K562 (cell line): Measurements from ENCODE around the gene SNCG. TPM values are rescaled to one million over a fixed set of nuclear protein-coding genes. Genes with fewer than 3 reads are reported as not detected.

Experiments used
- ASH1L ChIP-seq: fragments of 450-650 bp; IDR thresholded peaks from 2 replicates; pipeline ENCODE4 v1.6.1; 2018; ENCODE audit warnings: borderline replicate concordance, mild to moderate bottlenecking, low read depth; ENCODE audit not compliant: partially characterized antibody
- CHD2 ChIP-seq: IDR thresholded peaks from 2 replicates; pipeline ENCODE4 v1.6.1; 2011; ENCODE audit warnings: low read depth, low read length
- ETV6 ChIP-seq, 3 experiments: fragments of 150-350 bp in 1 of 3; sonication (generic) in 1 of 3; formaldehyde crosslinking in 1 of 3; IDR thresholded peaks; 2 replicates each; pipeline versions ENCODE4 v1.6.1 to v1.8.0; 2014 to 2022; ENCODE audit warnings: borderline replicate concordance in 2 of 3, low read depth in 2 of 3, antibody characterized with exemption in 1 of 3, low read length in 1 of 3, mild to moderate bottlenecking in 1 of 3, missing genetic modification reagents in 1 of 3
- GABPB1 ChIP-seq: sonication (generic); formaldehyde crosslinking; IDR thresholded peaks from 2 replicates; pipeline ENCODE4 v1.8.0; 2022; ENCODE audit warnings: mild to moderate bottlenecking, missing genetic modification reagents
- MYBL2 ChIP-seq, 2 experiments: fragments of 450-650 bp in 1 of 2; sonication (generic) in 1 of 2; formaldehyde crosslinking in 1 of 2; IDR thresholded peaks; 2 replicates each; pipeline versions ENCODE4 v1.6.1 to v1.8.1; 2017 to 2022; ENCODE audit warnings: borderline replicate concordance in 1 of 2, inconsistent platforms in 1 of 2, low read depth in 1 of 2, mild to moderate bottlenecking in 1 of 2, missing genetic modification reagents in 1 of 2, moderate library complexity in 1 of 2
- PCBP1 ChIP-seq: fragments of 200-400 bp; formaldehyde crosslinking; IDR thresholded peaks from 2 replicates; pipeline ENCODE4 v1.6.1; 2018; ENCODE audit warnings: mild to moderate bottlenecking, low read depth, low read length; ENCODE audit not compliant: poor library complexity, severe bottlenecking
- RHOXF2B ChIP-seq: fragments of 250-450 bp; sonication (Bioruptor Pico); conservative IDR thresholded peaks from 2 replicates; pipeline ENCODE4 v1.5.1; 2021
- SMARCA5 ChIP-seq: fragments of 450-650 bp; IDR thresholded peaks from 2 replicates; pipeline ENCODE4 v1.6.1; 2016
- ZC3H4 ChIP-seq: sonication (generic); formaldehyde crosslinking; IDR thresholded peaks from 2 replicates; pipeline ENCODE4 v1.9.0; 2021; ENCODE audit warnings: missing genetic modification reagents, borderline replicate concordance
- ZNF133 ChIP-seq: fragments of 250-450 bp; sonication (Bioruptor Pico); IDR thresholded peaks from 2 replicates; pipeline ENCODE4 v1.4.0; 2020; ENCODE audit warnings: mild to moderate bottlenecking
- ZNF24 ChIP-seq: fragments of 450-650 bp; IDR thresholded peaks from 2 replicates; pipeline ENCODE4 v1.6.1; 2016
- ZNF436 ChIP-seq: fragments of 250-450, 450-650 bp; sonication (Bioruptor Pico); formaldehyde crosslinking; IDR thresholded peaks from 2 replicates; pipeline ENCODE4 v1.7.0; 2020; ENCODE audit warnings: mild to moderate bottlenecking
- polyA plus RNA-seq, 8 experiments: library from polyadenylated mRNA; depleted of rRNA in 4 of 8; stranded (reverse) in 5 of 8; unstranded in 3 of 8; fragments of >200 nt; fragmentation: Nextera tagmentation in 2 of 8; fragmentation: Illumina TruSeq in 1 of 8; extraction: Ambion mirVana in 2 of 8; extraction: Trizol in 1 of 8; gene quantifications; 2 replicates each; pipeline versions ENCODE4 v1.2.1 to v1.2.3, GENCODE V29; 2011 to 2014; ENCODE audit warnings: inconsistent platforms in 1 of 8, missing spikeins in 1 of 8
- total RNA-seq, 7 experiments: library from RNA; depleted of rRNA in 6 of 7; stranded (reverse); fragments of >200 nt in 6 of 7; fragmentation: Illumina TruSeq in 2 of 7; extraction: Trizol in 2 of 7; gene quantifications; 2 replicates each; pipeline versions ENCODE4 v1.2.1 to v1.2.3, GENCODE V29; 2011 to 2021; ENCODE audit warnings: low replicate concordance in 1 of 7
- TF ChIP-seq, protein P1 (sequence below): fragments of 250-450 bp; sonication (Bioruptor Pico); IDR thresholded peaks from 2 replicates; pipeline ENCODE4 v1.8.0; 2021; ENCODE audit warnings: borderline replicate concordance, mild to moderate bottlenecking, moderate library complexity; ENCODE audit not compliant: poor library complexity, severe bottlenecking
- TF ChIP-seq, protein P2 (sequence below): fragments of 250-450 bp; sonication (Bioruptor Pico); IDR thresholded peaks from 2 replicates; pipeline ENCODE4 v1.4.0; 2020; ENCODE audit warnings: mild to moderate bottlenecking, moderate library complexity, borderline replicate concordance
- TF ChIP-seq, protein P3 (sequence below), 3 experiments: fragments of 200-800 bp in 1 of 3; sonication (Bioruptor generic) in 1 of 3; sonication (generic) in 1 of 3; formaldehyde crosslinking in 1 of 3; IDR thresholded peaks; 2 replicates each; pipeline versions ENCODE4 v1.6.1 to v1.8.0; 2016 to 2022; ENCODE audit warnings: mild to moderate bottlenecking in 2 of 3, missing compliant biosample characterization in 2 of 3, missing genetic modification characterization in 2 of 3, missing genetic modification reagents in 1 of 3

SNCG gene
- total and polyA plus RNA-seq, 9 of the 15 experiments (the other 6 are each of a cell fraction or from before 2014, with no cell fraction given): 9.8 to 146 (median 93.6) TPM

DNA sequence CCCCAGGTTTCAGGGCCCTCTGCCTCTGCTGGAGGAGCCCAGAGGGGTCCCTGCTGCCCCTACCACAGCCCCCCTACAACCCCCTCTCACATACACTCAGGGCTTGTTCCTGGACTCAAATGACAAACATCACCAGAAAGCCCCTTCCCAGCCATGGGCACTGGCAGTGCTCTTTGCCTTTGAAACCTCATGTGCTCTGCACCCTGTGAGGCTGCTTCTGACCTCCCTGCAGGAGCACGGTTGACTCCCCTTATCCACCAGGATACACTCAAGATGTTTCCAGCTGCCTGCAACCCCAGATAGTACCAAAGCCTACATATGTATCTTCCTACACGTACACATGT lies 6.4 kb downstream of the SNCG start (continued):
- no peak for TF ChIP-seq MYBL2 (IDR thresholded peaks at IDR 0.05; ENCODE audit: low read depth)
- no peak for TF ChIP-seq MYBL2 (CRISPR knock-in tag; IDR thresholded peaks at IDR 0.05; ENCODE audit: borderline replicate concordance)
- no peak for TF ChIP-seq CHD2
- TF ChIP-seq, protein P1, sequence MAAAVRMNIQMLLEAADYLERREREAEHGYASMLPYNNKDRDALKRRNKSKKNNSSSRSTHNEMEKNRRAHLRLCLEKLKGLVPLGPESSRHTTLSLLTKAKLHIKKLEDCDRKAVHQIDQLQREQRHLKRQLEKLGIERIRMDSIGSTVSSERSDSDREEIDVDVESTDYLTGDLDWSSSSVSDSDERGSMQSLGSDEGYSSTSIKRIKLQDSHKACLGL (CRISPR knock-in tag): no peak
- TF ChIP-seq RHOXF2B (CRISPR knock-in tag): no peak
- no peak for TF ChIP-seq PCBP1
- no peak for TF ChIP-seq ZNF24
- no peak for TF ChIP-seq SMARCA5
- TF ChIP-seq ZC3H4: no peak
- TF ChIP-seq ETV6 (IDR thresholded peaks at IDR 0.05; ENCODE audit: borderline replicate concordance in 1 of 2, low read depth in 2 of 2, low read length in 1 of 2): no peak
- TF ChIP-seq ETV6 (CRISPR knock-in tag; IDR thresholded peaks at IDR 0.05; ENCODE audit: borderline replicate concordance): no peak
- TF ChIP-seq, protein P2, sequence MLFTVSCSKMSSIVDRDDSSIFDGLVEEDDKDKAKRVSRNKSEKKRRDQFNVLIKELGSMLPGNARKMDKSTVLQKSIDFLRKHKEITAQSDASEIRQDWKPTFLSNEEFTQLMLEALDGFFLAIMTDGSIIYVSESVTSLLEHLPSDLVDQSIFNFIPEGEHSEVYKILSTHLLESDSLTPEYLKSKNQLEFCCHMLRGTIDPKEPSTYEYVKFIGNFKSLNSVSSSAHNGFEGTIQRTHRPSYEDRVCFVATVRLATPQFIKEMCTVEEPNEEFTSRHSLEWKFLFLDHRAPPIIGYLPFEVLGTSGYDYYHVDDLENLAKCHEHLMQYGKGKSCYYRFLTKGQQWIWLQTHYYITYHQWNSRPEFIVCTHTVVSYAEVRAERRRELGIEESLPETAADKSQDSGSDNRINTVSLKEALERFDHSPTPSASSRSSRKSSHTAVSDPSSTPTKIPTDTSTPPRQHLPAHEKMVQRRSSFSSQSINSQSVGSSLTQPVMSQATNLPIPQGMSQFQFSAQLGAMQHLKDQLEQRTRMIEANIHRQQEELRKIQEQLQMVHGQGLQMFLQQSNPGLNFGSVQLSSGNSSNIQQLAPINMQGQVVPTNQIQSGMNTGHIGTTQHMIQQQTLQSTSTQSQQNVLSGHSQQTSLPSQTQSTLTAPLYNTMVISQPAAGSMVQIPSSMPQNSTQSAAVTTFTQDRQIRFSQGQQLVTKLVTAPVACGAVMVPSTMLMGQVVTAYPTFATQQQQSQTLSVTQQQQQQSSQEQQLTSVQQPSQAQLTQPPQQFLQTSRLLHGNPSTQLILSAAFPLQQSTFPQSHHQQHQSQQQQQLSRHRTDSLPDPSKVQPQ (CRISPR knock-in tag): no peak
- no peak for TF ChIP-seq ASH1L
- TF ChIP-seq, protein P3, sequence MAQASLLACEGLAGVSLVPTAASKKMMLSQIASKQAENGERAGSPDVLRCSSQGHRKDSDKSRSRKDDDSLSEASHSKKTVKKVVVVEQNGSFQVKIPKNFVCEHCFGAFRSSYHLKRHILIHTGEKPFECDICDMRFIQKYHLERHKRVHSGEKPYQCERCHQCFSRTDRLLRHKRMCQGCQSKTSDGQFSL (CRISPR knock-in tag; IDR thresholded peaks at IDR 0.05): no peak
- TF ChIP-seq, protein P3 (tag; IDR thresholded peaks at IDR 0.05): no peak
- no peak for TF ChIP-seq ZNF436 (CRISPR knock-in tag)
- no peak for TF ChIP-seq ZNF133 (CRISPR knock-in tag)
- no peak for TF ChIP-seq GABPB1 (CRISPR knock-in tag)
